COLO668 (cell line): ENCODE data around the gene RIPPLY2.
"Not testable (repeated sequence)": the region's sequence is repeated elsewhere in the genome, so short reads cannot be mapped to it uniquely, and the experiment has no call there.

Experiments used
- DNase-seq: peaks from one replicate; lab custom pipeline; 2025; ENCODE audit not compliant: unreplicated experiment; lab: John Stamatoyannopoulos, UW

The RIPPLY2 gene

DNA sequence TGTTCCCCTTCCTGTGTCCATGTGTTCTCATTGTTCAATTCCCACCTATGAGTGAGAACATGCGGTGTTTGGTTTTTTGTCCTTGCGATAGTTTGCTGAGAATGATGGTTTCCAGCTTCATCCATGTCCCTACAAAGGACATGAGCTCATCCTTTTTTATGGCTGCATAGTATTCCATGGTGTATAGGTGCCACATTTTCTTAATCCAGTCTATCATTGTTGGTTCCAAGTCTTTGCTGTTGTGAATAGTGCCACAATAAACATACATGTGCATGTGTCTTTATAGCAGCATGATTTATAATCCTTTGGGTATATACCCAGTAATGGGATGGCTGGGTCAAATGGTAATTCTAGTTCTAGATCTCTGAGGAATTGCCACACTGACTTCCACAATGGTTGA is 43.9 kb downstream of the RIPPLY2 start:
- not testable (repeated sequence) for DNase-seq

DNA sequence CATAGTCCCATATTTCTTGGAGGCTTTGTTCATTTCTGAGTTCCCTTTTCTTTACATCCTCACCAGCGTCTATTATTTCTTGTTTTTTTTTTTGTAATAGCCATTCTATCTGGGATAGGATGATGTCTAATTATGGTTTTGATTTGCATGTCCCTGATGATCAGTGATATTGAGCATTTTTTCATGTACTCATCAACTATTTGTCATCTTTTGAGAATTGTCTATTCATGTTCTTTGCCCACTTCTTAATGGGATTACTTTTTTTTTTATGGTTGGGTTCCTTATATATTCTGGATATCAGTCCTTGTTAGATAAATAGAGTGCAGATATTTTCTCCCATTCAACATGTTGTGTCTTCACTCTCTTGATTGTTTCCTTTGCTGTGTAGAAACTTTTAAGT is 48.5 kb downstream of the RIPPLY2 start:
- DNase-seq: no peak

DNA sequence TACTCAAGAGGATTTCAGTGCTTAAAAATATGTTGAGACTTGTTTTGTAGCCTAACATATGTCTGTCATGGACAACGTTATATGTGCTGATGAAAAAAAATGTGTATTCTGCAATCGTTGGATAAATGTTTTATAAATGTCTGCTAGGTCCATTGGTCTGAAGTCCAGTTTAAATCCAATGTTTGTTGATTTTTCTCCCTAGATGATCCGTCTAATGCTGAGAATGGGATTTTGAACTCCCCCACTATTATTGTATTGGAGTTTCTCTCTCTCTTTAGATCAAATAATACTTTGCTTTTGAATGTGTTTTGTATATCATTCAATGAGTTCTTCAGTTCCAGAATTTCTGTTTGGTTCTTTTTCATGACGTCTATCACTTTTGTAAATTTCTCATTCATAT is 51.2 kb downstream of the RIPPLY2 start:
- no peak for DNase-seq

DNA sequence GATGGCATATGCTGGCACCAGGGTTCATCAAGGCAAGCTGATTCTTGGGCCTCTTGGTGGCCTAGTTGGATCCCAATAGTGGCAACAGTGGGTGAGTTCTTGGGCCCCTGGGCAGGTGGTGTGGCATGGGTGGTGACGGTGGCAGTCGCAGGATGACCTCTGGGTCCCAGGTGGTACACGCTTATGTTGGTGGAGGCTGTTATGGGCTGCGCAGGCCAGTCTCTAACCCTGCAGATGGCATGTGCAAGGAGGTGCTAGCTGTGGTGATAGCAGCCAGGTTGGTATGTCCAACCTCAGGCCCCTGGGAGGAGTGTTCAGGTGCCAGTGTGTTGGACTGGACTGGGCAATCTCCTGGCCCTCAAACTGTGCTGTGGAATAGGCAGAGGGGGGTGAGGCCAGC is 52.5 kb downstream of the RIPPLY2 start:
- DNase-seq: no peak
